ENCODE measurements around the gene FXYD5.

The FXYD5 gene

DNA sequence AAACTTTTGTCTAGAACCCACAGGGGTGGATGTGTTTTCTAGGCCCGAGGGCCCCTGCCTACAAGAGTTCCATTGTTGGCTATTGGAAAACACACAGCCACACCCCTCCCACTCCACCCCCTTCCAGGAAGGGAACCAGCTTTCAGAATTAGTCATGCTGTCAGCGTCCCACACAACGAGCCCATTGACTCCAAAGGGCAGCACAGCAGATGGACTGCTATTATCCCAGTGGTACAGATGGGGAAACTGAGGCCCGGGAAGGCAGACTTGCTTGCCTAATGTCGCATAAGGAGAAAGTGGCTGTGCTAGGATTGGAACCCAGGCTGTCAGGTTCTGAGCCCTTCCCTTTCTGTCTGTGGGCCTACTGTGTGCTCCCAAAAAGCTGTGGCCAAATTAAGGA is 47.0 kb upstream of the FXYD5 start:
- TF ChIP-seq CTCF (IDR thresholded peaks at IDR 0.05; ENCODE audit: insufficient read depth, low read length, poor library complexity, severe bottlenecking), result no peak
- H3K27me3 ChIP-seq (replicated peaks; ENCODE audit: control insufficient read depth, insufficient read depth, low read length), result no peaks in the 10 kb centered on the region
- H3K36me3 ChIP-seq (ENCODE audit: control insufficient read depth, insufficient read depth, low read length), result no peaks in the 10 kb centered on the region
- no peak for DNase-seq (ENCODE audit: extremely low read depth, insufficient read length)
- no peak overlapping the region for H3K4me3 ChIP-seq (replicated peaks; ENCODE audit: low read depth, low read length)

DNA sequence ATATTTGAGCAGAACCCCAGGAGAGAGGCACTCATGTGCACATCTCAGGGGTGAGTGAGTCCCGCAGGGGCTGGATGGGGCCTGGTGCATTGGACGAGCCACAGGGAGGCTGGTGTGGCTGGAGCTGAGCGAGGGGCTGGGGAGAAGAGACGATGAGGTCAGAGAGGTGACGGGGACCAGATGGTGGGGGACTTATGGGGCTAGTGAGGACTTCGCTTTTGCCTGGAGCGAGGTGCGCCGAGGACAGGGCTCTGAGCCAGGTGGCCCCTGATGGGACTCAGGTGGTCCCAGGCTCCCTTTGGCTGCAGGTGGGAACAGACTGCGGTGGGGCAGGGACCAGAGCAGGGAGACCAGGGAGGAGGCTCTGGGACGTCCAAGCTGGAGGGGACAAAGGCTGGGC is 45.8 kb upstream of the FXYD5 start:
- no peak for TF ChIP-seq CTCF (IDR thresholded peaks at IDR 0.05; ENCODE audit: insufficient read depth, low read length, poor library complexity, severe bottlenecking)
- DNase-seq (ENCODE audit: extremely low read depth, insufficient read length), result no peak
- Histone ChIP-seq H3K36me3 (ENCODE audit: control insufficient read depth, insufficient read depth, low read length) (no peaks in the 10 kb centered on the region), H3K4me3 (replicated peaks; ENCODE audit: low read depth, low read length) (no peak overlapping the region), H3K27me3 (replicated peaks; ENCODE audit: control insufficient read depth, insufficient read depth, low read length) (no peaks in the 10 kb centered on the region)

- no peaks in the 10 kb centered on the region for H3K27me3 ChIP-seq (replicated peaks; ENCODE audit: control insufficient read depth, insufficient read depth, low read length)
- DNase-seq (ENCODE audit: extremely low read depth, insufficient read length), result no peak
- H3K36me3 ChIP-seq (ENCODE audit: control insufficient read depth, insufficient read depth, low read length), result no peaks in the 10 kb centered on the region
- H3K4me3 ChIP-seq (replicated peaks; ENCODE audit: low read depth, low read length), result no peak overlapping the region
- no peak for TF ChIP-seq CTCF (IDR thresholded peaks at IDR 0.05; ENCODE audit: insufficient read depth, low read length, poor library complexity, severe bottlenecking)
Observed at GRCh38 chr19:35109395-35110112, 45.0 kb upstream of the FXYD5 start.

- Histone ChIP-seq H3K27me3 (replicated peaks; ENCODE audit: control insufficient read depth, insufficient read depth, low read length) (no peaks in the 10 kb centered on the region; the same call in 1 of the 2 replicates), H3K4me3 (replicated peaks; ENCODE audit: low read depth, low read length) (no peak overlapping the region), H3K36me3 (ENCODE audit: control insufficient read depth, insufficient read depth, low read length) (no peaks in the 10 kb centered on the region)
- TF ChIP-seq CTCF (IDR thresholded peaks at IDR 0.05; ENCODE audit: insufficient read depth, low read length, poor library complexity, severe bottlenecking), result no peak
- no peak for DNase-seq (ENCODE audit: extremely low read depth, insufficient read length)
Observed at GRCh38 chr19:35110974-35111373, 43.6 kb upstream of the FXYD5 start.

GRCh38 chr19:35112995-35113688 is 41.4 kb upstream of the FXYD5 start:
- no peak for DNase-seq (ENCODE audit: extremely low read depth, insufficient read length)
- Histone ChIP-seq H3K4me3 (replicated peaks; ENCODE audit: low read depth, low read length) (no peak overlapping the region), H3K36me3 (ENCODE audit: control insufficient read depth, insufficient read depth, low read length) (no peaks in the 10 kb centered on the region), H3K27me3 (replicated peaks; ENCODE audit: control insufficient read depth, insufficient read depth, low read length) (no peaks in the 10 kb centered on the region; the same call in none of the 2 replicates)
- no peak for TF ChIP-seq CTCF (IDR thresholded peaks at IDR 0.05; ENCODE audit: insufficient read depth, low read length, poor library complexity, severe bottlenecking)
